HG02840 (cell line): ENCODE measurements around the gene SLC6A8.
A peak's percentile ranks its signal among the peaks of the same experiment; 100 is the strongest.
"Not testable (repeated sequence)": the region's sequence is repeated elsewhere in the genome, so short reads cannot be mapped to it uniquely, and the experiment has no call there.

Source experiments
- ATAC-seq: cut with Tn5 transposase; IDR thresholded peaks from one replicate; pipeline ENCODE4 v1.9.1; 2021; ENCODE audit warnings: mild to moderate bottlenecking, moderate library complexity, moderate number of reproducible peaks; ENCODE audit not compliant: unreplicated experiment, low FRiP score

The SLC6A8 gene

DNA sequence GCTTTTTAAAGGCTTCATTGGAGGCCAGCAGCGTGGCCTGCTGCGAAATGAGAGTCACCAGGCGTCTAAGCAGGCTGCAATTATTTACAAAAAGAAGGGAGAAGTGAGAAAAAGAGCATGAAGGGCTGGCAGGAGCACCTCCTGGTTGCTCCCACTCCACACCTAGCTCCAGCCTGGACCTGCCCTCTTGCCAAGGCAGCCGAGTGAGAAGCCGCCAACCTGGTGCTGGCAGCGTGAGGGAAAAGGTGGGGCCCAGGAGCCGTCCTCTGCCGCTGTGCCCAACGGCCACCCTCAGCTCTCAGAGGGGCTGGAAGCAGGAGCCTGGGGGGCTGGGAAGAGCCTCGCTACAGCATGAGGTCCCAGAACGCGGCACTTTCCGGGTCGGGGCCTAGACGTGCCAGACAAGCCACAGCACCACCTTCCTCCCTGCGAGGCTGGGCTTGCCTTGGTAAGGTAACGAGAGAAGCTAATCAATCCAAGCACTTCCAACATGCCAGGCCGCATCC lies 16.3 kb downstream of the SLC6A8 start:
- no peak for ATAC-seq

- not testable (repeated sequence) for ATAC-seq
These were observed 17.1 kb downstream of the SLC6A8 start for GRCh38 chrX:153704631-153705402.

GRCh38 chrX:153705403-153706060 lies 17.8 kb downstream of the SLC6A8 start:
- ATAC-seq: not testable (repeated sequence)

GRCh38 chrX:153706799-153707198 lies 19.1 kb downstream of the SLC6A8 start:
- ATAC-seq: no peak

- ATAC-seq: no peak
These were observed 19.7 kb downstream of the SLC6A8 start for GRCh38 chrX:153707406-153707805.

DNA sequence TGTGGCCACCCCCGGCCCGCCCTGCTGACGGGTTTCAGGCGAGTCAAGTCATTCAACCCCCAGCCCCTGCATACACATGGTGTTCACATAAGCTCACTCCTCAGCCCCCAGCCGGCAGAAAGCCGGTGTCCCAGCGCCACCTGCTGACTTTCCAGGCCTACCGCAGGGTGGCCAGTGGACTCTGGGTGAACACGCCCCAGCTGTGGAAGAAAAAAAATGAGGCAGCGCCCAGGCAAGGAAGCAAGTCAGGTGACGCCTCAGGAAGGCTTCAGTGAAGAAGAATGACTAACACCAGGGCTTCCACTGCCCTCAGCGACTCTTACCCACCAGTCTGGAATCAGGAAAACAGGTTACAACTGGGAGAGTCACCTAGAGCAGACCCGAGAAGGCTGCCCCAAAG lies 20.7 kb downstream of the SLC6A8 start:
- no peak for ATAC-seq

- ATAC-seq: no peak
These were observed 22.3 kb downstream of the SLC6A8 start for GRCh38 chrX:153709726-153710674.

GRCh38 chrX:153714256-153714655 lies 26.5 kb downstream of the SLC6A8 start:
- ATAC-seq: no peak

DNA sequence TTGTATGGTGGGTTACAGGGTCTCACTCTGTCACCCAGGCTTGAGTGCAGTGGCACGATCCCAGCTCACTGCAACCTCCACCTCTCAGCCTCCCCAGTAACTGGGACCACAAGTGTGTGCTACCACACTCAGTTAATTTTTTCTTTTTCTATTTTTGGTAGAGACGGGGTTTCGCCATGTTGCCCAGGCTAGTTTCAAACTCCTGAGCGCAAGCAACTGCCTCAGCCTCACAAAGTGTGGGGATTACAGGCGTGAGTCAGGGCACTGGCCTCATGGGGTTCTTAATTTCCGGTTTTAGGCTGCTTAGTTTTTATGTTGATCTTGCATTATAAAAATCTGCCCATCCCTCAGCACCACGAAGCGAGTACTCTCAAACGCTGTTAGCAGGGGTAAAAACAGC lies 29.7 kb downstream of the SLC6A8 start:
- no peak for ATAC-seq

DNA sequence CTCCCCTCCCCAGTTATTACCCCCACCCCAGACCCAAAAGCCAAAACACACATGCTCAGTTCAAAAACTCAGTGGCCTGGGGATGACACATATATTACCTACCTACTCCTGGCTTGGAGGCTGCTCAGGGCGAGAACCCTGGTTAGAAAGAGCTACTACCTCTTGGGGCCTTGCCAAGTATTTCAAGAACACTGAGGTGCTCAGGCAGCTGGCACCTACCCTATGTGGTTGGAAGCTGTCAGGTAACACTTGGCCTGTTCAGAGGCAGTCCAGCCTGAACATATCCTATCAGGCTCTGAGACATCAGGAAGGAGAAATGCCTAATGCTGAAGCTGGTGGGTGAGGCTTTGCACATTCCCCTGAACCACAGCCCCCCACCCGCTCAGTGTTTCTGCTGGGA lies 31.5 kb downstream of the SLC6A8 start:
- no peak for ATAC-seq

DNA sequence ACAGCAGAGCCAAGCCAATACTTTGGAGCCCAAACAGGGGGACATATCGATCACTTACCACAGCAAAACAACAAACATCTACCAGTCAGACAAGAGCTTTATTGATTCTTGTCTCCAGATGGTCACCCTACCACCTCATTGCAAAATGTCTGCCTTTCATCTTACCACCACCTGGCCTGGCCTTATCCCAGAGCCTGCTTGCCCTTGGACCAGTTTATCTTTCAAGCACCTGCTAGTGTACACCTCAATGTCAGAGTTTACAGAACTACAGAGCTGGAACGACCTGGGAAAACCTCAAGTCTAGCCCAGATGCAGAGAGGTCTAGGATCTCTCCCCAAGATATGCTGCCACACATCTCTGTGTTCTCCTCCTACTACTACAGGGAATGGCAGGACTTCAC lies 32.0 kb downstream of the SLC6A8 start:
- ATAC-seq: no peak

- no peak for ATAC-seq
These were observed 35.1 kb downstream of the SLC6A8 start for GRCh38 chrX:153722704-153723350.

- peak; percentile 23 for ATAC-seq
These were observed 35.9 kb downstream of the SLC6A8 start for GRCh38 chrX:153723351-153724251.

- ATAC-seq: peak; percentile 56
These were observed 36.7 kb downstream of the SLC6A8 start, which contains the start of the genes ABCD1 and BCAP31 for GRCh38 chrX:153724252-153725038. Gene ABCD1 (plus strand): TSS chrX:153724856. CDS start chrX:153725267, 411 bp downstream. Gene BCAP31 (minus strand): TSS chrX:153724387. CDS start chrX:153723244, 1,143 bp downstream.

DNA sequence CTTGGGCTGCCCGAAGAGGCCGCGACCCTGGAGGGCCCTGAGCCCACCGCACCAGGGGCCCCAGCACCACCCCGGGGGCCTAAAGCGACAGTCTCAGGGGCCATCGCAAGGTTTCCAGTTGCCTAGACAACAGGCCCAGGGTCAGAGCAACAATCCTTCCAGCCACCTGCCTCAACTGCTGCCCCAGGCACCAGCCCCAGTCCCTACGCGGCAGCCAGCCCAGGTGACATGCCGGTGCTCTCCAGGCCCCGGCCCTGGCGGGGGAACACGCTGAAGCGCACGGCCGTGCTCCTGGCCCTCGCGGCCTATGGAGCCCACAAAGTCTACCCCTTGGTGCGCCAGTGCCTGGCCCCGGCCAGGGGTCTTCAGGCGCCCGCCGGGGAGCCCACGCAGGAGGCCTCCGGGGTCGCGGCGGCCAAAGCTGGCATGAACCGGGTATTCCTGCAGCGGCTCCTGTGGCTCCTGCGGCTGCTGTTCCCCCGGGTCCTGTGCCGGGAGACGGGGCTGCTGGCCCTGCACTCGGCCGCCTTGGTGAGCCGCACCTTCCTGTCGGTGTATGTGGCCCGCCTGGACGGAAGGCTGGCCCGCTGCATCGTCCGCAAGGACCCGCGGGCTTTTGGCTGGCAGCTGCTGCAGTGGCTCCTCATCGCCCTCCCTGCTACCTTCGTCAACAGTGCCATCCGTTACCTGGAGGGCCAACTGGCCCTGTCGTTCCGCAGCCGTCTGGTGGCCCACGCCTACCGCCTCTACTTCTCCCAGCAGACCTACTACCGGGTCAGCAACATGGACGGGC lies 37.5 kb downstream of the SLC6A8 start:
- peak; percentile 1 for ATAC-seq

GRCh38 chrX:153725832-153726285 lies 38.1 kb downstream of the SLC6A8 start:
- no peak for ATAC-seq
